ENCODE measurements around the gene DNAJB1. TPM values are rescaled to one million over a fixed set of nuclear protein-coding genes. Genes with fewer than 3 reads are reported as not detected.

DNAJB1 gene
- polyA plus RNA-seq, 1 experiment, result 88.3 TPM

GRCh38 chr19:14517446-14517839, 754 bp downstream of the DNAJB1 start:
- ChIA-PET CTCF (interaction anchor here (1.0 to 1.3 kb wide), 3 partner anchors 12 to 381 kb away, joined by 3 to 4 read pairs (median 3); partner anchors contain the start of gene ASF1B), POLR2A (interaction anchor here (0.6 to 2.8 kb wide), 10 partner anchors 8 to 1882 kb away, joined by 3 to 27 read pairs (median 5); partner anchors contain the start of genes ASF1B and GIPC1)
- no peak for DNase-seq (ENCODE audit: low read depth, low spot score)

GRCh38 chr19:14516746-14517438, 1.3 kb downstream of the DNAJB1 start:
- CTCF ChIA-PET, result interaction anchor here (1.0 to 1.3 kb wide), 3 partner anchors 12 to 380 kb away, joined by 3 to 4 read pairs (median 3); partner anchors contain the start of gene ASF1B
- no peaks in the 10 kb centered on the region for H3K27me3 ChIP-seq (ENCODE audit: control insufficient read depth, insufficient read depth, low read length)
- peak overlapping the region; percentile 94 for H3K4me3 ChIP-seq (ENCODE audit: low read depth, low read length)
- POLR2A ChIA-PET, result interaction anchor here (0.6 to 2.8 kb wide), 4 partner anchors 10 to 1882 kb away, joined by 3 to 27 read pairs (median 6); partner anchors contain the start of gene GIPC1
- no peaks in the 10 kb centered on the region; the same call in 1 of the 2 replicates for H3K9me3 ChIP-seq (ENCODE audit: control insufficient read depth, insufficient read depth, low read length)
- no peak overlapping the region for H3K27ac ChIP-seq (ENCODE audit: low read depth, low read length)
- DNase-seq (ENCODE audit: low read depth, low spot score), result no peak
- TF ChIP-seq CTCF (IDR thresholded peaks at IDR 0.05; ENCODE audit: low read depth, low read length), result no peak

More at GRCh38 chr19:14517446-14517839, 754 bp downstream of the DNAJB1 start:
- Histone ChIP-seq H3K27me3 (ENCODE audit: control insufficient read depth, insufficient read depth, low read length) (no peaks in the 10 kb centered on the region), H3K27ac (ENCODE audit: low read depth, low read length) (no peak overlapping the region), H3K4me3 (ENCODE audit: low read depth, low read length) (peak overlapping the region; percentile 94), H3K9me3 (ENCODE audit: control insufficient read depth, insufficient read depth, low read length) (no peaks in the 10 kb centered on the region; the same call in 1 of the 2 replicates)
- no peak for TF ChIP-seq CTCF (IDR thresholded peaks at IDR 0.05; ENCODE audit: low read depth, low read length)

GRCh38 chr19:14516048-14516534, 2.1 kb downstream of the DNAJB1 start:
- Histone ChIP-seq H3K27ac (ENCODE audit: low read depth, low read length) (no peak overlapping the region), H3K9me3 (ENCODE audit: control insufficient read depth, insufficient read depth, low read length) (no peaks in the 10 kb centered on the region; the same call in 1 of the 2 replicates), H3K4me3 (ENCODE audit: low read depth, low read length) (peak overlapping the region; percentile 94), H3K27me3 (ENCODE audit: control insufficient read depth, insufficient read depth, low read length) (no peaks in the 10 kb centered on the region)
- TF ChIP-seq CTCF (IDR thresholded peaks at IDR 0.05; ENCODE audit: low read depth, low read length), result no peak
- no peak for DNase-seq (ENCODE audit: low read depth, low spot score)
- ChIA-PET CTCF (no interaction called here), POLR2A (interaction anchor here (2.8 kb wide), 1 partner anchor 20 kb away, joined by 27 read pairs; the partner anchor contains the start of gene GIPC1)

- CTCF ChIA-PET, result no interaction called here
- no peak for DNase-seq (ENCODE audit: low read depth, low spot score)
- Histone ChIP-seq H3K4me3 (ENCODE audit: low read depth, low read length) (peak overlapping the region; percentile 94), H3K27me3 (ENCODE audit: control insufficient read depth, insufficient read depth, low read length) (no peaks in the 10 kb centered on the region), H3K9me3 (ENCODE audit: control insufficient read depth, insufficient read depth, low read length) (no peaks in the 10 kb centered on the region; the same call in 1 of the 2 replicates), H3K27ac (ENCODE audit: low read depth, low read length) (no peak overlapping the region)
- no peak for TF ChIP-seq CTCF (IDR thresholded peaks at IDR 0.05; ENCODE audit: low read depth, low read length)
- POLR2A ChIA-PET, result no interaction called here
Observed at GRCh38 chr19:14515501-14516047, 2.6 kb downstream of the DNAJB1 start.
